Ectodermal cell (in vitro differentiated cells): ENCODE data around the gene ATP6V0B.

ENCODE experiments used
- H3K27ac ChIP-seq: 2 replicates; pipeline ENCODE4 v1.7.0; 2013; ENCODE audit warnings: mild to moderate bottlenecking, low read depth, low read length; ENCODE audit not compliant: insufficient read depth, poor library complexity, severe bottlenecking
- H3K27me3 ChIP-seq: 2 replicates; pipeline ENCODE4 v1.7.0; 2013; ENCODE audit warnings: mild to moderate bottlenecking, low read length; ENCODE audit not compliant: insufficient read depth, control insufficient read depth, poor library complexity, severe bottlenecking
- H3K36me3 ChIP-seq: one replicate; pipeline ENCODE4 v1.7.0; 2013; ENCODE audit warnings: low read length; ENCODE audit not compliant: control insufficient read depth, insufficient read depth
- H3K4me1 ChIP-seq: one replicate; pipeline ENCODE4 v1.7.0; 2013; ENCODE audit warnings: low read length; ENCODE audit not compliant: control insufficient read depth, insufficient read depth
- H3K4me3 ChIP-seq: 2 replicates; pipeline ENCODE4 v1.7.0; 2013; ENCODE audit warnings: low read depth, low read length, control low read depth; ENCODE audit not compliant: insufficient read depth
- H3K9me3 ChIP-seq: 2 replicates; pipeline ENCODE4 v1.7.0; 2013; ENCODE audit warnings: mild to moderate bottlenecking, low read length, moderate library complexity; ENCODE audit not compliant: control insufficient read depth
- WGBS, 2 experiments: methylation state at CpG; one replicate each; pipeline ENCODE4 v1.1.7; 2013; ENCODE audit warnings: missing lambda C conversion rate in 2 of 2; 5-methylcytosine and 5-hydroxymethylcytosine counted together

Gene ATP6V0B

GRCh38 chr1:43957407-43958040 is 17.2 kb upstream of the ATP6V0B start:
- WGBS, 2 experiments = 93 to 94% methylated on average over 7 of the region's 7 CpGs
- Histone ChIP-seq H3K27ac (no peak overlapping the region), H3K9me3 (no peaks in the 10 kb centered on the region), H3K36me3 (peaks cover 10% of the 10 kb centered on the region), H3K27me3 (no peaks in the 10 kb centered on the region), H3K4me1 (peaks cover 6% of the 10 kb centered on the region), H3K4me3 (no peak overlapping the region)

GRCh38 chr1:43958351-43959255 is 16.2 kb upstream of the ATP6V0B start:
- Histone ChIP-seq H3K27me3 (no peaks in the 10 kb centered on the region), H3K27ac (no peak overlapping the region), H3K9me3 (no peaks in the 10 kb centered on the region), H3K4me1 (peaks cover under 1% of the 10 kb centered on the region), H3K4me3 (no peak overlapping the region), H3K36me3 (peaks cover 10% of the 10 kb centered on the region)
- WGBS, 2 experiments = 92 to 94% methylated on average over 9 of the region's 9 CpGs

GRCh38 chr1:43960798-43961197 is 14.0 kb upstream of the ATP6V0B start:
- no peak overlapping the region for H3K27ac ChIP-seq
- no peaks in the 10 kb centered on the region for H3K27me3 ChIP-seq
- no peaks in the 10 kb centered on the region for H3K9me3 ChIP-seq
- peaks cover 10% of the 10 kb centered on the region for H3K36me3 ChIP-seq
- no peak overlapping the region for H3K4me3 ChIP-seq
- 94 to 95% methylated on average over 8 of the region's 8 CpGs for WGBS, 2 experiments
- no peaks in the 10 kb centered on the region for H3K4me1 ChIP-seq

GRCh38 chr1:43961692-43962091 is 13.1 kb upstream of the ATP6V0B start:
- no peaks in the 10 kb centered on the region for H3K9me3 ChIP-seq
- 93 to 96% methylated on average over 3 of the region's 3 CpGs for WGBS, 2 experiments
- no peak overlapping the region for H3K27ac ChIP-seq
- H3K27me3 ChIP-seq = no peaks in the 10 kb centered on the region
- H3K4me3 ChIP-seq = no peak overlapping the region
- peaks cover 10% of the 10 kb centered on the region for H3K36me3 ChIP-seq
- no peaks in the 10 kb centered on the region for H3K4me1 ChIP-seq

GRCh38 chr1:43962324-43962723 is 12.4 kb upstream of the ATP6V0B start:
- H3K27me3 ChIP-seq = no peaks in the 10 kb centered on the region
- no peak overlapping the region for H3K4me3 ChIP-seq
- no peak overlapping the region for H3K27ac ChIP-seq
- WGBS, 2 experiments = 90% methylated on average over 2 of the region's 2 CpGs
- no peaks in the 10 kb centered on the region for H3K9me3 ChIP-seq
- H3K4me1 ChIP-seq = no peaks in the 10 kb centered on the region
- H3K36me3 ChIP-seq = peaks cover 8% of the 10 kb centered on the region

GRCh38 chr1:43963006-43963405 is 11.8 kb upstream of the ATP6V0B start:
- Histone ChIP-seq H3K36me3 (peaks cover 5% of the 10 kb centered on the region), H3K27me3 (no peaks in the 10 kb centered on the region)
- 95 to 96% methylated on average over 3 of the region's 3 CpGs for WGBS, 2 experiments

GRCh38 chr1:43963890-43964289 is 10.9 kb upstream of the ATP6V0B start:
- WGBS, 2 experiments = 92 to 96% methylated on average over 4 to 5 of the region's 5 CpGs
- Histone ChIP-seq H3K4me1 (no peaks in the 10 kb centered on the region), H3K4me3 (no peak overlapping the region), H3K27ac (no peak overlapping the region), H3K27me3 (no peaks in the 10 kb centered on the region), H3K9me3 (no peaks in the 10 kb centered on the region), H3K36me3 (no peaks in the 10 kb centered on the region)

More at GRCh38 chr1:43963006-43963405, 11.8 kb upstream of the ATP6V0B start:
- Histone ChIP-seq H3K4me1 (no peaks in the 10 kb centered on the region), H3K27ac (no peak overlapping the region), H3K9me3 (no peaks in the 10 kb centered on the region), H3K4me3 (no peak overlapping the region)

GRCh38 chr1:43965316-43965715 is 9.4 kb upstream of the ATP6V0B start:
- Histone ChIP-seq H3K4me1 (no peaks in the 10 kb centered on the region), H3K4me3 (no peak overlapping the region), H3K9me3 (no peaks in the 10 kb centered on the region), H3K27me3 (no peaks in the 10 kb centered on the region), H3K36me3 (no peaks in the 10 kb centered on the region), H3K27ac (no peak overlapping the region)
- 97 to 99% methylated on average over 2 of the region's 3 CpGs for WGBS, 2 experiments

GRCh38 chr1:43968348-43968948 is 6.3 kb upstream of the ATP6V0B start:
- 86 to 88% methylated on average over 6 of the region's 6 CpGs for WGBS, 2 experiments
- no peaks in the 10 kb centered on the region for H3K36me3 ChIP-seq
- H3K4me3 ChIP-seq = no peak overlapping the region
- H3K27me3 ChIP-seq = no peaks in the 10 kb centered on the region
- H3K4me1 ChIP-seq = peaks cover 7% of the 10 kb centered on the region
- no peak overlapping the region for H3K27ac ChIP-seq
- no peaks in the 10 kb centered on the region for H3K9me3 ChIP-seq

GRCh38 chr1:43969416-43969745 is 5.4 kb upstream of the ATP6V0B start:
- 62 to 67% methylated on average over 7 of the region's 7 CpGs for WGBS, 2 experiments
- Histone ChIP-seq H3K9me3 (no peaks in the 10 kb centered on the region), H3K4me3 (no peak overlapping the region), H3K4me1 (peaks cover 7% of the 10 kb centered on the region), H3K27me3 (no peaks in the 10 kb centered on the region), H3K27ac (no peak overlapping the region), H3K36me3 (no peaks in the 10 kb centered on the region)
